MM.1S (cell line): ENCODE data around the gene TRIM29.

Source experiments
- CTCF ChIP-seq: fragments of 300-600 bp; sonication (generic); IDR thresholded peaks from 2 replicates; pipeline ENCODE4 v1.5.1; 2016; ENCODE audit warnings: antibody characterized with exemption, low read length, mixed read lengths
- EZH2 ChIP-seq: fragments of 300-600 bp; sonication (generic); optimal IDR thresholded peaks from 2 replicates; pipeline ENCODE3; 2017; ENCODE audit warnings: low read depth, mild to moderate bottlenecking, antibody characterized with exemption, low read length, mixed read lengths
- EZH2phosphoT487 ChIP-seq: fragments of 300-600 bp; sonication (generic); IDR thresholded peaks from 2 replicates; pipeline ENCODE4 v1.6.1; 2018; ENCODE audit warnings: antibody characterized with exemption, low read length

GRCh38 chr11:120182372-120182771, 44.5 kb upstream of the TRIM29 start:
- TF ChIP-seq CTCF (no peak), EZH2 (no peak), EZH2phosphoT487 (no peak)
